GM19328 (cell line): Measurements from ENCODE around the gene PLCE1.

Source experiments
- ATAC-seq: cut with Tn5 transposase; IDR thresholded peaks from one replicate; pipeline ENCODE4 v1.9.1; 2021; ENCODE audit warnings: mild to moderate bottlenecking, moderate library complexity; ENCODE audit not compliant: unreplicated experiment

PLCE1 gene

DNA sequence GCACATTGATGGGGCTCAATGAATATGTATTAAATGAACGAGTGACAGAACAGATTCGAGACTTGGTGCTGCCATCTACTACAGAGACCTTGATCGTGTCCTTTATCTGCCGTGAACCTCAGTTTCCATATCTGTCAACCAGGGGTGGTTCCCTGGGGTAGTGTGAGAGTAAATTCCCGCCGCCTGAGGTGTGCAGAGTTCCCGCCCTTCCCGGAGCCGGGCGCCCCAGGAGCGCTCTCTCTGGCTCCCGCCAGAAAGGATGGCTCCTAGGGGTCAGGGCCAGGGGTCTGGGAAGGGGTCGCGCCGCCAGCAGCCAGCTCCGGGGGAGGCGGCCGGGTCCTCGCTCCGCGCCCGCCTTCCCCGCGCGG lies 333 bp upstream of the PLCE1 start:
- peak; percentile 27 for ATAC-seq

- ATAC-seq: no peak
Measured at GRCh38 chr10:93994438-93994801, 689 bp downstream of the PLCE1 start.

GRCh38 chr10:93995182-93995581 lies 1.5 kb downstream of the PLCE1 start:
- ATAC-seq: no peak

DNA sequence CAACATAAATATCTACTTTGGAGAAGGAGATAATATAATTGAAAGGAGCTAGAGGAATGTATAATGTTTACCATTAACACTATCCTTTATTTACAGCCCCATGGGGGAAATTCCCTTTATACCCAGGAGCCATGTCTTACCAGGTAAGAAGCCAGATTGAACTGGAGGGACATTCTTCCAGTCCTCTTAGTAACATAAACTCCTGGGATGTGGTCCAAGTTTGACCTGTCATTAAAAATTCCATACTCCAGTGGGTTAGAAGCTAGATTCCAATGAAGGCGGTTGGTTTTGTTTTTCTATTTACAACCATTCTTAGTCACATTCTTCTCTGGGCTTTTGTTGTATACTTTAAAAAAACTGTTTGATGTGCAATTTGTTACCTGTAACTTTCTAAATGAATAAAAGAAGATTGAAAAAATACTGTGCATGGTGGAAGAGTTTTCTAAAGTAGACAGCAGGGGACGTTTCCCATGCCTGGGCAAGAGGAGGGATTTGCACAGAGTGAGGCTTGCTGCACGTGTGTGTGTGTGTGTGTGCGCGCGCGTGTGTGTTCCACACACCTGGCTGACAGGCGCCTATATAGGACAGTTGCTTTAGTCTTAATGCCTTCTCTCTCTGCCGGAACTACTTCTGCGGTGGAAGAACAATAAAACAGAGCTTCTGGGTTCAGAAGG lies 2.0 kb downstream of the PLCE1 start:
- ATAC-seq: no peak

- no peak for ATAC-seq
Measured at GRCh38 chr10:93996551-93996950, 2.8 kb downstream of the PLCE1 start.

DNA sequence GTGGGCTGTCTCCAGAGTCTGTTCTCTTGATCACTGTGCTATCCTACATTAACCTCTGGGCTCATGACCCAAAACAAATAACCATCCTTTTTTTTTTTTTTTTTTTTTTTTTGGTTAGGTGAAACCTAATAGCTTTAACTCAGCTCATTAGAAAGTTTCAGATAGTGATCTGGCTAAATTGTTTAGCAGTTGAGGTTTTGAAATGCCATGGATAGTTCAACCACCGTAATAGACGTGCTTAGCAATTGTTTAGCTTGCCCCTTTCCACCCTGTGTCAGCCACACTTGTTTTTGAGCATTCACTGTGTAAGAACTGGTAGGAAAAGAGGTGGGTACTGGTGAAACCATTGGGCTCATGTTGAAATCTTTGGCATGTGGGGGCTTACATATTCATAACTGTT lies 3.8 kb downstream of the PLCE1 start:
- ATAC-seq: no peak

- no peak for ATAC-seq
Measured at GRCh38 chr10:93999401-93999851, 5.7 kb downstream of the PLCE1 start.

DNA sequence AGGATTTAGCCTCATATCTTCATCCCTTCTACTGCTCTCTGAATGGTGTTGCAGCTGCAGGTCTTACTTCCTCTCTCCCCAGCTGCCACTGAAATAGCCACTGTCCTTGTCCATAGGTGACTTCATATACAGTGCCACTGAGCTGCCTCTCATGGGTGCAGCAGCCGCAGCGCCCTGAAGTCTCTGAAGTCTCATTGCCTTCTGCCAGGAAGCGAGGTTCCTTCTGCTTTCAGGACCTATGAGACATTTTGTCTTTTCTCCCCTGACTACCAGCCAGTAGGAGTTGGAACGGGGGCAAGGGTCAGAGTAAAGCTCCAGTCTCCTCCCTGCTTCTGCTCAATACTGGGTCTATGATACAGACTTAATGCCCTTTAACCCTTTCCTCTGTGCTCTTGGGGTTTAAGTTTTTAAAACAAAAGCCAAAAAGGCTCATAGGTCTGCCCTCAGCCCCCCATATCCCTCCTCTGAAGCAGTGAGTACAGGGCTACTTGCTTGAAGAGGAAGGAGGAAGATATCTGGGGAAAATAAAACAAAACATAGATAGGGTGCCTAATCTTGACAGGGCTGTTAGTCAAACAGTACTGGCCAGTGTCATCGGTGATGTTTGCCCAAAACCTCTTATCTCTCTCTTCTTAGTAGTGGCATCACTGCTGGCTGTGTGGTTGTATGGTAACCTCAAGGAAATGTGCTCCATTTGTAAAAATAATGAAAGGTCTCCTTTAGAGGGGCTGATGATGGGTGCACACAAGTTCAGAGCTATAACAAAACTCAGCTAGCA lies 7.1 kb downstream of the PLCE1 start:
- ATAC-seq: no peak

GRCh38 chr10:94001416-94001810 lies 7.7 kb downstream of the PLCE1 start:
- ATAC-seq: no peak

DNA sequence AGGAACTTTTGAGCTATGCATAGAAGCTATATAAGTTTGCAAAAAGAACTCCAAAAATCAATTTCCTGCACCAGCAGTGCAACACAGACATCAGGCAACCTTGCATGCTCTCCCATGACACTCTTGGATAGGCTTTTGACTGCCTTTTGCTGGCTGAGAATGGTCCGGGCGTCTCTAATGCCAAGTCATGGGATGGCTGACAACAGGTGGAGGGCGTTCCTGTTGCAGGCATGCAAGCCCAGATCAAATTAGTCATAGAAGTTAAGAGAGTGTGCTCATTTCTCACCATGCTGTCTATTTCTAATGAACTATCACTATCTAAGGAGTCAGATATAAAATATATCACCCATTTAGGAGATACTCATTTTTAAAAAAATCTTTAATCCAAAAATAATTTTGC lies 8.4 kb downstream of the PLCE1 start:
- no peak for ATAC-seq

DNA sequence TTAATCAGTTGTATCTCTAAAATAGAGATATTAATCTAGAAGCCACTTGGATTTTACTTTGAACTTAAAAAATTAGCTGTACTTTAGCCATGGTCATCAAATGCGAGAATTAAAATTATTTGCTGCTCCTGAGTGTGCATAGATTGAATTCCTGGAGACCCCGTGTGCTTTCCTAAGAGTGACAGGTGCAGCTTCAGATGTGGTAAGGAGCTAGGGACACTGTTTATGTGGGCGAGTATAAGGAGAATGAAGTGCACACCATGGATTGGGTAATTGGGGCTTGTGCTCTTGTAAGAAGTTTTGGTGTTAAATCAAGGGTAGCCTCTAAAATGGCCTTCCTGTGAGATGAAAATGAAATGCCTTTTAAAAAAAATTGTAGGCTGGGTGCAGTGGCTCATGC lies 9.8 kb downstream of the PLCE1 start:
- ATAC-seq: no peak

GRCh38 chr10:94005050-94005449 lies 11.3 kb downstream of the PLCE1 start:
- ATAC-seq: no peak

- ATAC-seq: no peak
Measured at GRCh38 chr10:94006591-94007550, 13.1 kb downstream of the PLCE1 start.

- no peak for ATAC-seq
Measured at GRCh38 chr10:94008526-94008925, 14.8 kb downstream of the PLCE1 start.

GRCh38 chr10:94010116-94010515 lies 16.4 kb downstream of the PLCE1 start:
- ATAC-seq: no peak

GRCh38 chr10:94010886-94011285 lies 17.2 kb downstream of the PLCE1 start:
- ATAC-seq: no peak

DNA sequence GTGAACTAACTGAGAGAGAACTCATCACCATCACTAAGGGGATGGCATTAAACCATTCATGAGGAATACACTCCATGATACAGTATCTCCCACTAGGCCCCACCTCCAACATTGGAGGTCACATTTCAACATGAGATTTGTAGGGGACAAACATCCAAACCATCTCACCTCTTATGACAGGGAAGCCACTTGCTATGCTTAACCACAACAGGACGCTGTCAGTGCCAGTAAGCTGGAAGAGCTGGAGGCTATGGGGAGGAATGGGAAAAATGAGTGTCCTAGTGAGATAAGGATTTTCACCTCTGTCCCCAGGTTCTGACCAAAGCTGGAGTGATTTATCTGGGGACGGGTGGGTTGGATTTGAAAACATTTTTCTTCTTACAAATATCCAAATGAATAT lies 17.6 kb downstream of the PLCE1 start:
- no peak for ATAC-seq

DNA sequence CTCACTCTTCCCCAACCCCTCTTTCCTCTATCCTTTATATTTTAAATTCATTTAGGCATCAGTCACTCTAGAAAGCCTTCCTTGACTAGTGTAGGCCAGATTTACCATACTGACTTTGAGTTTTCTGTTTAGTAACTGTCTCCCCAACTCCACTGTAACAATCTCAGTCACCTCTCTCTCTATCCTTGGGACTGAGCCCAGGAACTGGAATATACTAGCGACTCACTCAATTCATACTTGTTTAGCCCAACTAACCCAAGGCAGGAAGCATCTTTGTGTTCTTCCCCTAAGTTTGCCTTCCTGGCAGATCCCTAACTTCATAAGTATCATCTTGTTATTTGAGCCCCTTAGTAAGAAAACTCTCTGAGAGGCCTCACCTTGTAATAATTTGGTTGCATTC lies 19.1 kb downstream of the PLCE1 start:
- no peak for ATAC-seq

DNA sequence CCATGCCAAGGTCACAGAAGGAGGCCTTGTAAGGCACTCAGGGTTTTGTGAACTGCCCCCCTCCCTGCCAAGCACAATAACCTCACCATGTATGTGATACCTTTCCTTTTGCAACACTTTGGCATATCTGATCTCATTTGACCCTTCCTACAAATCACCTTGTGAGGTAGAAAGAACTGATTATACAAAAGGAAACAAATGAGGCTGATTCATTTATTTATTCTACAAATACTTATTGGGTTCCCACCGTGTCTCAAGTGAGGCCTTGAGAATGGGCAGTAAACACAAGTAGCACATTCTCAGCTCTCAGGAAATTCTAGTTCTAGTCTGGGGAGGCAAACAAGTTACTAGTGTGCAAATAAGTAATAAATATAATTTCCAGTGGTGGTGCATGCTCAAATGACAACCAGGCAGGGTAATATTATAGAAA lies 19.6 kb downstream of the PLCE1 start:
- ATAC-seq: no peak

- no peak for ATAC-seq
Measured at GRCh38 chr10:94014304-94014703, 20.6 kb downstream of the PLCE1 start.
